ENCODE measurements around the gene PPARG.

Gene PPARG

GRCh38 chr3:12313519-12313918 lies 24.6 kb downstream of the PPARG start:
- no peak for DNase-seq

DNA sequence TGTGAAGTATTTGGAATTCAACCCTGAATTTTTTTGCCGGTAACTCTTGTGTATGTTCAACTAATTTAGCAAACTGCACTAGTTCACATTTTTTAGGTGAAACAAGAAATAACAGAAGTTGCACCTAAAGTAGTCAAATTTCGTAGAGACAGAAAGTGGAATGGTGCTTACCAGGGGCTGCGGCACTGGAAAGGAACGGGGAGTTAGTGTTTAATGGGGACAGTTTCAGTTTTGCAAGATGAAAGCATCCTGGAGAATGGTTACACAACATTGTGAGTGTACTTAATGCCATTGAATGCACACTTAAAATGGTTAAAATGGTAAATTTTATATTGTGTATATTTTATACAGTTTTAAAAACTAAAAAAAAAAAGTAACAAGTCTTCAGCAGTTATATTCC lies 27.4 kb downstream of the PPARG start:
- no peak for DNase-seq

GRCh38 chr3:12316729-12317351 lies 28.0 kb downstream of the PPARG start:
- DNase-seq, result no peak

DNA sequence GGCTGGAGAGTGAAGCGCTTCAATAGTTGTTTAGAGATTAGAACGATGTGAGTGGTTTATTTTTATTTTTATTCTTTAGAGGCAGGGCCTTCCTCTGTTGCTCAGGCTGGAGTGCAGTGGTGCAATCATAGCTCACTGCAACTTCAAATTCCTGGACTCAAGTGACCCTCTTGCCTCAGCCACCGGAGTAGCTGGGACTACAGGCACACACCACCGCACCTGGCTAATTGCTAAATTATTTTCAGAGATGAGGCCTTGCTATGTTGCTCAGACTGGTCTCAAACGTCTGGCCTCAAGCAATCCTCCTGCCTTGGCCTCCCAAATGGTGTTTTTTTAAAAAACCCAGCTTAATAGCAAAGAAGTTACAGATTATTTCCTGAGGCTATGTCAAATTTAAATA lies 29.0 kb downstream of the PPARG start:
- DNase-seq, result no peak

DNA sequence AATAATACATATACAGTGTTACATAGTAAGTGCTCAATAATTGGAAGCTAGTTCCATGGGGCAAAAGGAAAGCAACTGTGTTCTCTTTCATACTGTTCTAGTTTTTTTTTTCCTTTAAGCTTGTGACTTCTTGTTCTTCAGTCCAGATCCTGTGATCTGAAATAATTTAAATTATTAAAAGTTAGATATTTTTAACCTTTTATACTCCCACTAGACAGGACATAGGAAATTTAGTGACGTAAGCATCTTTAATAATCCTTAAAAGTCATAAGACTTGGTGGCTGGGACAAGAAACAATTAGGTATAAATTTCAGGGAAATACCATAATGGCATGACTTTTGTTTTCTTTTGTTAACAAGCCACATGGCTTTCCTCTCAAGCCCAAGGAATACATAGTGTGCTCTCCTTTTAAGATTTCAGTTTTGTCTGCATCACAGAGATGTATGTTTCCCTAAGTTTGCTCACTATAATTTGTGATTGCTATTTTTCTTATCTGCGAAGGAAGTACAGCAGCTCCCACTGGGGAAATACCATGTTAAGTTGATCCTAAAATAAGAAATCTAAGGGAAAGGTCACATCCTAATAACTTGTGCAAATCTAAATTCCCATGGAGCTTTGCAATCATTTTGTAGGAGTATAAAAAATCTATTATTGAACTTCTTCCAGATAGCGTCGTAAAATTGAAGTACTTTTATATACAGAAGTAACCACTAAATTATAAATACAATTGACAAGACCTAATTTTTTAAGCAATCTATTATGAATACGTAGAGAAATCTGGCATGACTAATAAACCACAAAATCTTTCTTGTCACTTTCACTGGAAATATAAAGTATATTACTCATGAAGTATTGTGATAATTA lies 30.1 kb downstream of the PPARG start:
- no peak for DNase-seq

DNA sequence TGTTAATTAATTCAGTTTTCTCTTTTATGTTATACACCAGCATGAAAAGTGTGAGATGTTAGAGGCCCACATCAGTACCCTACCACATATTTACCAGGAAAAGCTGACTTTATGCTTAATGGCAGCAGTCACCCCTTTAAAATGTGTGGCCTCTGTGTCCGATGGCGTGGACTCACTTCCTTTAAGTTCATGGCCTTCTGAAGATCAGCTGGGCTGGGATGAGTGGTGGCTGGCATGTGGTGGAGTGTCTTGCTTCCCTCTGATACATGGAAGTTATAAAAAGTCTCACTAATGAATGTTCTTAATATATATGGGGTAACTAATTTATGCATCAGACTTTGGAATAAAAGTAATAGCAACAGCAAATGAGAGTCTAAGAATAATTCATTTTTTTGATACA lies 32.1 kb downstream of the PPARG start:
- no peak for DNase-seq

GRCh38 chr3:12323237-12323636 lies 34.4 kb downstream of the PPARG start:
- no peak for DNase-seq

- DNase-seq, result peak; percentile 87
Observed at GRCh38 chr3:12325586-12326515, 37.0 kb downstream of the PPARG start.

- DNase-seq, result no peak
Observed at GRCh38 chr3:12327021-12327420, 38.2 kb downstream of the PPARG start.

GRCh38 chr3:12328132-12328836 lies 39.4 kb downstream of the PPARG start:
- no peak for DNase-seq

DNA sequence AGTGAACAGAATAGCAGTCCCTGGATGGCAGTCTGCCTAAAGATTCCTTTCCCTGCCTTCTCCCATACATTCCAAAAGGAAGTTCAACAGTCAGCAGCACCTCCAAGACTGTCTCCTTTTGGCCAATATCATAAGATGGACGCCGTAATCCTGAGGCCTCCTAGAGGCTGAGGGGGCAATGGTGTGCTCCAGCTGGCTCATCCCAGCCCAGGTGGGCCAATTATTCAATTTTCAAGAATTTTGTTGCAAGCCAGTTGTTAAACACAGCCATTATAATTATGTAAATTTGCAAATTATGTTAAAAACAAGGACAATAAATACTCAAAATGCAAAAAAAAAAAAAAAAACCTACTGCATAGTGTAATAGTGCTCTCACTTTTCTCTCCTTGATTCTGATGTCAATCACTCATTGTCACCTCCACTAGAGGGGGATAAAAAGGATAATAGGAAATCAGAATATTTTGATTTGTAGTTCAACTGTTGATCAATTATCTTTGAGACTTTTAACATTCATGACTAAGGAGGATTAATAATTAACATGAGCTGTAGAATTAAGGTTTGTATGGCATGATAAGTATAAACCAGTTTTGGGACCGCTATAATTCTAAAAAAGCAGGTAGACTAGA lies 40.1 kb downstream of the PPARG start:
- DNase-seq, result no peak

GRCh38 chr3:12334786-12335185 lies 45.9 kb downstream of the PPARG start:
- DNase-seq, result no peak

GRCh38 chr3:12335421-12335820 lies 46.6 kb downstream of the PPARG start:
- no peak for DNase-seq

DNA sequence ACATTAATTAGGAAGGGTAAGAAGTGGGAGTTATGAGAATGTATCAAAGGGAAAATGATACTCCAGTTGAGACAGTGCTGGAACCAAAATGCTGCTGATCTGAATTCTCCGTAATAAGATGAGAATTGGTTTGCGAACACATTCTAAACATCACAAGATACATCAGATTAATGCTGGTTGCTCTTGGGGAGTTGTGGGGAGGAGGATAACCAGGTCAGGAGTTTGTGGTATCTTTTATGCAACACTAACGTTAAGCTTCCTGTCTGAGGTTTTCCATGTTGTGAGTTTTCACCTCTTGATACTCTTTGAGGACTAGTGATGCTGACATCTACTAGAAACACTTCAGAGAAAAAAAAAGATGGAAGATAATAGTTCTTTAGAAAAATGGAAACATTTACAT lies 47.2 kb downstream of the PPARG start:
- no peak for DNase-seq

DNA sequence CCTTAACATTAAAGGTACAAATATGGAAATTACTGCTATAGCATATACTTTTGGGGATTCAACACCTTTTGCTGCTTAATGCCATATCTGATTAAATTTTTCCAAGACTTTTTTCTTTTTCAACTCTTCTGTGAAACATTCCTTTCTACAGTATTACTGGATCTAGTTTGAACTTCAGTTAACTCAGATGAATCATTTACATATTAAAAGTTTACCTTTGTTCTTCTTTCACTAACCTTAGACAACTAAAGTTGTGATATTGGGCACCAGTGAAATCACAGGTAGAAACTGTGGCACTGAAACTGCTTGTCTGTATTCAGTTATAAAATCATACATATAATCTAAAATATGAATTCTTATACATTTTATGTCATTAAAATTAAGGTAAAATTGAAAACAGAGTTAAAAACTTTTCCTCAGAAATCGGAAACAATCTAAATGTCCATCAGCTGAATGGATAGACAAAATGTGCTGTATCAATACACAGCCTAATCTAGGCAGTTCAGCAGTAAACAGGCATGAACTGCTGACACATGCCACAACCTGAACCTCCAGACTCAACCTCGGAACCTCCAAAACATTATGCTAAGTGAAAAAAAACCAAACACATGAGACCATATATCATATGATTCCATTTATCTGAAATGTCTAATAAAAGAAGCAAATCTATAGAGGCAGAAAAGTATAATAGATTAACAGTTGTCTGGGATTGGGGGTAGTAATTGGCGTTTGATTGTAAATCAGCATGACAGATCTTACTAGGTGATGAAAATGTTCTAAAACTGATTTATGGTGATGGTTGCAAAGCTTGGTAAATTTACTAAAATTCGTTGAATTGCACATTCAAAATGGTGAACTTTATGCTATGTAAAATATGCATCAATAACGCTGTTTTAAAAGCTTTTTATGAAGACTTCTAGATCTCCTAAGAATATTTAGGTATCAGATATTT lies 50.0 kb downstream of the PPARG start:
- no peak for DNase-seq

- DNase-seq, result no peak
Observed at GRCh38 chr3:12339701-12340480, 51.0 kb downstream of the PPARG start.

GRCh38 chr3:12340506-12340905 lies 51.6 kb downstream of the PPARG start:
- DNase-seq, result no peak

DNA sequence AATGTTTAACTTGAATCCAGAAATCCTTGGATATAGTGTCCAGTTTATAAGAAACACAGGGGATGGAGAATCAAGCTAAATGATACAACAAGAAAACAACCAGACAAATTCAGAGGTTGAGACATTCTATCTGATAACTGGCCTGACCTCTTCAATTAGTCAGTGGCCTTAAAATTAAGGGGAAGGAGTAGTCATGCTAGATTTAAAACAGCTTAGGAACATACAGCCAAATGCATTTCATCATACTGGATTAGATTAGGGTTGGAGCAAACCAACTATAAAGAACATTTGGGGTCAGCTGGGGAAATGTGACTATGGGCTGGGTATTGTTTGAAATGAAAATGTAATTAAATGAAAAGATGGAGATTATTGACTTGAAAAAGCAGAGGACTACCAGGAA lies 53.3 kb downstream of the PPARG start:
- no peak for DNase-seq

DNA sequence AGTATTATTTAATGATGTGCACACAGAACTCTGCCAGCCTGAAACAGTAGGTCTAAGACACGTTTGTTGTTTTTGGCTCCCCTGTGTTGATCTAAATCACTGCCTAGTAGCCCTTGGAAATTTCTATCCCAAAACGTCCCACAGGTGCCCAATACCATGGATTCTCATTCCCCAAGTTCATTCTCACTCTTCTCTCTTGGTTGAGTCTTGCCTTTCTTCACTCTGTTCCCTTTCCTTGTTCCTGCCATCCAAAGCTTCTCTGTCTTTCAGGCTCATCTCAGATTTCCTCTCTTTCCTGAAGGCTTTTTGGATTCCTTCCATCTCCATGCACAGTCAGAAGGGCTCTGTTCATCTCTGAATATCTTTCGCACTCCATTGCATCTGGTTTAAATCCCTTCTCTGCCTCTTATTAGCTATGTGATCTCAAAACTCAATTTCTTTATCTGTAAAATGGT lies 54.2 kb downstream of the PPARG start:
- no peak for DNase-seq

- DNase-seq, result no peak
Observed at GRCh38 chr3:12345141-12345561, 56.3 kb downstream of the PPARG start.
